Measurements from ENCODE around the gene GPR107.

Gene GPR107

GRCh38 chr9:130028493-130029222 is 25.0 kb upstream of the GPR107 start:
- no peak for DNase-seq

- no peak for DNase-seq
These were observed 24.3 kb upstream of the GPR107 start for GRCh38 chr9:130029223-130029973.

GRCh38 chr9:130030651-130031127 is 23.0 kb upstream of the GPR107 start:
- no peak for DNase-seq

- no peak for DNase-seq
These were observed 19.1 kb upstream of the GPR107 start for GRCh38 chr9:130034570-130034969.

GRCh38 chr9:130036099-130036498 is 17.6 kb upstream of the GPR107 start:
- no peak for DNase-seq

- no peak for DNase-seq
These were observed 14.1 kb upstream of the GPR107 start for GRCh38 chr9:130039528-130040147.

- no peak for DNase-seq
These were observed 12.6 kb upstream of the GPR107 start for GRCh38 chr9:130040984-130041647.

- no peak for DNase-seq
These were observed 11.9 kb upstream of the GPR107 start for GRCh38 chr9:130041648-130042405.

- no peak for DNase-seq
These were observed 11.3 kb upstream of the GPR107 start for GRCh38 chr9:130042406-130042884.

GRCh38 chr9:130042885-130043653 is 10.6 kb upstream of the GPR107 start, which contains the start of gene FNBP1:
Gene FNBP1, minus strand, starts transcription at chr9:130043189. Its CDS starts 214 bp downstream, at chr9:130042975.
- DNase-seq, result peak; percentile 86

- no peak for DNase-seq
These were observed 9.8 kb upstream of the GPR107 start for GRCh38 chr9:130043654-130044623.

GRCh38 chr9:130045725-130046450 is 7.8 kb upstream of the GPR107 start:
- no peak for DNase-seq

GRCh38 chr9:130049431-130050210 is 4.1 kb upstream of the GPR107 start:
- DNase-seq, result no peak

- DNase-seq, result no peak
These were observed 3.2 kb upstream of the GPR107 start for GRCh38 chr9:130050462-130050861.

- DNase-seq, result no peak
These were observed 1.9 kb upstream of the GPR107 start for GRCh38 chr9:130051855-130052254.

GRCh38 chr9:130053109-130053503 is 600 bp upstream of the GPR107 start:
- DNase-seq, result no peak

GRCh38 chr9:130054325-130054786 is 650 bp downstream of the GPR107 start:
- no peak for DNase-seq

GRCh38 chr9:130054820-130055219 is 1.1 kb downstream of the GPR107 start:
- no peak for DNase-seq
